GM21447 (cell line): ENCODE results near the gene CNOT8.
"Not testable (repeated sequence)": the region's sequence is repeated elsewhere in the genome, so short reads cannot be mapped to it uniquely, and the experiment has no call there.

Source experiments
- ATAC-seq: cut with Tn5 transposase; IDR thresholded peaks from one replicate; pipeline ENCODE4 v1.9.1; 2021; ENCODE audit not compliant: unreplicated experiment

Gene CNOT8

DNA sequence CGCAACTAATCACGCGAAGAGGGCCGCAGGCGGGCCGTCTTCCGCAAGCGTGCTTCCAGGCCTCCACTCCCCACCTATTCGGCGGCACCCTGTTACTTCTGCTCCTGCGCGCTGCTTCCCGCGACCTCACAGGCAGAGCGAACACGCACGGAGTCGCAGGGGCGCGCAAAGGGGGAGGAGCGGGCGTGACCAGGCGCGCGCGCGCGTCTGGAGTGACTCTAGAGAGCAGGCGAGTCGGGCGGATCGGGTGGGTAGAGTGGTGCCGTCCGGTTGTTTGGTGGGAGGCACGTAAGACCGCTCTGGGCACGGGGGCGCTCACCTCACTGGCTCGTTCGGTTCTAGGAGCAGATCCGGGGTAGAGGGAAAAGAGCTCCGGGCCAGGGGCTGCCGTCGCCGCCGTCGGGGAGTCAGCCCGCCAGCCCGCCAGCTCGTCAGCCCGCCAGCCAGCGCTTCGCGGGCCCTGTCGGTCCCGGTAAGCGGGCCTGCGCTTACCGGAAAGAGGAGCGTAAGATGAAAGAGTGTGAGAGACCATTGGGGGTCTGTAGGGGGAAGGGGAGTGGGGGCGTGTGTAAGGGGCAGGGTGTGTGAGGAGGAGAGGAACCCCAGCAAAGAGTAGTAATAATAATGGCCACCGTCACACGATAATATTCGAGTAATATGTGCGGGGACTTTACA, at the start of gene CNOT8:
Gene CNOT8, plus strand, starts transcription at position 331 of the 675 bp plus-strand sequence. CDS start 4,652 bp downstream, outside the sequence.
- ATAC-seq: peak; percentile 73

DNA sequence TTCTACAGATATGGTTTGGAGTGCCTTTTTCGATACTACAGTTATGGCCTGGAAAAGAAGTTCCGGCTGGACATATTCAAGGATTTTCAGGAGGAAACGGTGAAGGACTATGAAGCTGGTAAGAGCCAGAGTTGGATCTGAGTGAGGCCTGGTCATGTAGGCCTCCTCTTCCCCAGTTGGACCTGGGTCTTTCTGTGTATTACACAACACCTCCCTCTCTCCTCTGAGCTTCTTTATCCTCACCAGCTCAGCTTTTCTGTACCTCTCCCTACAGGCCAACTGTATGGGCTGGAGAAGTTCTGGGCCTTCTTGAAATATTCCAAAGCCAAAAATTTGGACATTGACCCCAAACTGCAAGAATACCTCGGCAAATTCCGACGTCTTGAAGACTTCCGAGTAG, 47.2 kb upstream of the CNOT8 start:
- no peak for ATAC-seq

DNA sequence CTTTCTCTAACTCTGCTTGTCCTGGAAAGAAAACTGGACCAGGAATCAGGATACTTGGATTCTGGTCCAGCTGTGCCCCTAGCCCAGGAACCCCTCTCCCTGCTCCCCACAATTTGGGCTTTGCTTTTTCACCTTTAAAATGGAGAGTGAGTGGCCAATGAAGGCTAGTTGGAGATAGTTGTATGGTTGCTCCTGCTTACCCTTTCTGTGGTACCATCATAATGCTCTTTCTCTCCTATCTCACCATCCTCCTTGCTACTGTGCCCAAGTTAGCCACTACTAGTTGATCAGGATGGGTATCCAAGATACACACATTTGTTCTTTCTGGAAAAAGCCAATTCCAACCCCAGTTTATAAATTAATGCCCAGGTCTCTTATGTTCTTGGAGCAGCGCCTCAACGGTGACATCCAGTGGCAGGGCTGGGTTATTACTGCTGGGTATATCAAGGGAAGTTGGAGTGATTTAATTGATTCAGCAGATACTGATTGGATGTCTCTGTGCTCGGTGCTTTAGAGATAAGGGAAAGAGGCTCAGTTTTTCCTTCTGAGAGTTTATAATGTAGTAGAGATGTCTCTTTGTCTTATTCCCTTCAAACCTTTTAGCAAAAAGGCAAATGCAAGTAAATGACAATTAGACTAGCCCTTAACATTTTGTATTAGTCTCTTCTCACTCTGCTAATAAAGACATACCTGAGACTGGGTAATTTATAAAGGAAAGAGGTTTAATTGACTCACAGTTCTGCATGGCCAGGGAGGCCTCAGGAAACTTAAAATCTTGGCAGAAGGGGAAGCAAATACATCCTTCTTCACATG, 46.6 kb upstream of the CNOT8 start:
- ATAC-seq: peak; percentile 78

DNA sequence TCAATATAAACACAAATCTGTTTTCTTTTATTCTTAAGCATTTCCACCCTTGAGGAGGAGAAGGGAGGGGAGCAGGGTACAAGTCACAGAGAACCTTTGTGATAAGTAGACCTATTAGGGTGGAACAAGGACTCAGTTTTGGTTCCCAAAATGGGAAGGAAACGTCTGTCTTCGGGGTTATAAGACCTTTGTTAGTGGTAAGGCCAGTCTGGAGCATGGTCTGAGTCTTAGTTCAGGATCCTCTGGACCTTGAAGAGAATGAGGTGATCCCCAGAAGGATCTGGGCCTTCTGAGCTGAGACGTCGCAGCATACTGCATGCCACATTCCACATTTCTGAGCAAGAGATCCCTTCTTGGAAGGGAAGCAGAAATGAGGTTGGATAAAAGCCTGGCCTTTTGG, 45.3 kb upstream of the CNOT8 start:
- ATAC-seq: no peak

DNA sequence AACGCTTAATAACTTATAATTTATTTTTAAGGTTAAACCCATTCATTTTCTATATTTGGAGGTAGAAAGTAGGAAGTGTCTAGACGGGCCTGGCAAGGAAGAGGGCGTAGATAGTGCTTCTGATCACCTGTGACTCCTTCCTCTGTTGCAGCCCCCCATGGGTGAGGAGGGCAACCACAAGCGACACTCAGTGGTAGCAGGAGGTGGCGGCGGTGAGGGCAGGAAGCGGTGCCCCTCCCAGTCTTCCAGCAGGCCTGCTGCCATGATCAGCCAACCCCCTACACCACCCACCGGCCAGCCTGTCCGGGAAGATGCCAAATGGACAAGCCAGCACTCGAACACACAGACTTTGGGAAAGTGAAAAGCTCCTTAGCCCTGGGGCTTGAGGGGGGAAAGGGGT, 44.7 kb upstream of the CNOT8 start:
- ATAC-seq: no peak

DNA sequence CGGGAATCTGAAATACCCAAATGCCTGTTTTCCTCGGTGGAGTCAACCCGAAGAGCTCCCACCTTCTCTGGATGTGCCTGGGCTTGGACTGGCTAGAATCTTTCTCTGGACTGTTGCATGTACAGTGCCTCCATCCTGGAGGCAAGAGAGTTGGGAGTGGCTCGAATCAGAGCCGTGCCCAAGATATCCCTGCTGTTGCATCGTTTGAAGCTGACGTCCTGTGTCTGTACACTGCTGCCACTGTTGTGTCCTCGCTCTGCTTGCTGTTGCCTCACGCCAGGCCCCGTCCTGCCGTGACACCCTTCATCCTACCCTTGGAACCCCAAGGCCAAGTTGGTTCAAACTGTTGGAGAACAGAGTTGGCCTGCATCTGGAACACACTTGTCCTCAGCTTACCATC, 43.4 kb upstream of the CNOT8 start:
- ATAC-seq: no peak

DNA sequence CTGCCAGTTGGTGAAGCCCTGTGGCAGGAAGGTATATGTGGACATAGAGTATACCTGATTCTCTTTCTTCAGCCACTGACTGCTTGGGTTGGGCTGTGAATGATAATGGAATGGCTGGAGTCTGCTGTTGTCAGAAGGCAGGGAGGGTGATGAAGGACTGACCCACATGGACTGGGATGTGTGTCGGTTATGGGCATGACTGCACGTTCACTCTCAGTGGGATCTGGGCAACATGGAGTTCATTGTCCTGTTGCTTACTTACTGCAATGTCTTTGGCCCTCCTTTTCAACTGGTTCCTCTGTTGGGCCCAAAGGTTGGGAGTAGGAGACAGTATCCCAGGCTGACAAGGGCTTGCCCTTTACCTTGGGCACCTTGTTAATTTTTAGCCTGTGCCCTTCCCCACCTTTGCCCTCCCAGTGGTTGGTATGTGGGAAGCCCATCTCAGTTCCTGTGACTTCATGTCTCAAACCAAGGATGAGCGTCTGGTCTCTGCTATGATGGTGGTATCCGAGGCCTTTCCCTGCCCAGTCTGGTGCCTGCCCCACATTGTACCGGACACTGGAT, 42.7 kb upstream of the CNOT8 start:
- no peak for ATAC-seq

DNA sequence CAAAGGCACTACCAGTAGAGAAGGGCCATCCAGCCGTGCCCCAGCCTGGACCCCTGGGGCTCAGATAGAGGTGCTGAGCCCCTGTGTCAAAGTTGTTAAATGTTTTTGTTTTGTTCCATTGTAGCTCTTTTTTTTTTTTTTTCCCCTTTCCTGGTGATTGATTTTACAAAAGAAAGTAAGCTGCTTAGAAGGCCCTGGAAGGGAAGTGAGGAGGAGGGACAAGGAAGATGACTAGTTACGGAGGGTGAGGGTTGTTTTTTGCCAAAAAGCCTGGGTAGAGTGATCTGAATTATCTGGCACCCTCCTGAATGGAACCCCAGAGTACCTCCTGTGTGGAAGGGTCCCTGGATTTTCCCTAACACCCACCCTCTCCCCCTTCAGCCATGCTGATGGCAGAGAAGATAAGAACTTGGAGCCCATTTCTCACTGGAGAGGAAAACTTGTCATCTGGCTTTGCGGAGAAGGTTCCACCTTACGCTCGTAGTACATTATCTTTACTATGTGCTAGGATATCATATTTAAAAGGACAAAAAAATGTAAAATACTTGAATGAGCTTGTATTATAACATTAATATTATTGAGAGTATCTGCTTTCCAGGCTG, 41.4 kb upstream of the CNOT8 start:
- ATAC-seq: no peak

DNA sequence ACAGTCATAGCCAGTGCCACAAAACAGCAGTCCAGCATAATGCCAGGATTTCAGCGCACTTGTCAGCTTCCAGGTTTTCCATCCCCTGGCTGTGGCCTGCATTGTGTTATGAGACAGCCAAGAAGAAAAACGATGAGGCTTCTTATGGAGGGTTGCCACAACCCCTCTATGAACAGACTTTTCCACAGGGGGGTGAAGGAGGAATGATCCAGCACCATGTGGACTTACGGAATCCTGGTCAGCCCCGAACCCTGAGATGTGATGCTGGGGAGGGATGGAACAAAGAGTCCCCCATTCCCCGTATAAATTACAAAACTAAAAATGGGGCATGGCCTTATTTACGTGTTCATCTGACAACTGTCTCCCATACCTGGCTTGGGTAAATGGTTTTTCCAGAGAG, 40.6 kb upstream of the CNOT8 start:
- no peak for ATAC-seq

DNA sequence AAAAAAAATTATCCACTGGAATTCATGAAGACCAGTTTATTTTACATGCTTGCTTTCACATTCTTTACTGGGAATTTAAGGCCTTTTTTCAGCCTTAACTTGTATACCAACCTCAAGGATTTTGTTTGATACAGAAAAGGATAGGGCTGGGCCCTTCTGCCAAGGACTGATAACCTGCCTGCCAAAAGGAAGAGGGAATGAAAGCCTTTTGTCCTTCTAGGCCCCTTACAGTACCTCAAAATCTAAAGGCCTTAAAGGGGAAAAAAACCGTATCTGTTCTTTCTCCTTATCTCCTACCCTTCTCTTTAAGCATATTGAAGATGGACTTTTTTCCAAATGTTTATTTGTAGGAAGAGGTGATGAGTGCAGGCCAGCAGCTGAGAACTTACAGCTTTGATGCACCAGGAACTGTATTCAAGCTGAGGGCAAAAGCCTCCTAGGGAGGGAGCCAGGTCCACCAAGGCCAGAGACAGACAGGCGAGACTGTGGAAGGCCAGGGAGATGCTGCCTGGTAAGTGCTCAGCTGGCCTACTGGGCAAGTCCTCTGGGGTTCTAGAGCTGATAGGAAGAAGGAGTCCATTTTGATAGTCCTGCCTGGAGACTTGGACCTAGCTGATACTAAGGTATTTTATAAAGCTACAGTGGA, 39.8 kb upstream of the CNOT8 start:
- no peak for ATAC-seq

DNA sequence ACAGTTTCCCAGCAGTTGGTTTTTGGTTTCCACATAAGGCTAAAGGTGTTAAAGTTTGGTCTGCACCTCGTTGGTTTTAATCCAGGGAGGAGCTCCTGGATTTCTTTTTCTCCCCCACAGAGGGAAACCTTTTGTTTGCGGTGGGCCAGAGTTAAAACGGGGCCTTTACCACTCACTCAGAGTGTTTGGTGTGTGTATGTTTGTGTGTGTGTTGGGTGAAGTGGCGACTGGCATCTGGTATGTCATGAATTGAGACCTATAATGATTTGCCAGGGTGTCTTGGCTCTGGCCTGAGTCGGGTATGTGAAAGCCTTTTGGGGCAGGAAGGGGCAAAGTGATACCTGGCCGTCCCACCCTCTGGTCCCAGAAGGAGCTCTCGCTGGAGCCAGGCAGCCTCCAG, 38.9 kb upstream of the CNOT8 start:
- ATAC-seq: no peak

DNA sequence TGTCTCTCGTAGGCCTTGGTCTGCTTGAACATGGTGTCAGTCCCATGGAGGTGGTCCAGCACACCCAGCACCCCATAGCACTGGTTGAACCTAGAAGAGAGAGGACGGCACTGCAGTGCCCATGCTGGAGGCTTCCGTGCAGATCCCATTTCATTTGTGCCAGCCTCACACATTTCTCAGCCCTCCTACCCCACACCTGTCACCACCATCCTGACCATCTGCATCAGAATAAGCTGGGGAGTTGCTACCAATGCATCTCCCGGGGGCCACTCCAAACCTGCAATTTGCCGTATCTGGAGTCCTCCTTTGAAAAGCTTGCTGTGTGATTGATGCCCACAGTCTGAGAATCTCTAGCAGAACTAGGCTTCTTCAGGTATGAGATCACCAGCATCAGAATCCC, 38.0 kb upstream of the CNOT8 start:
- no peak for ATAC-seq

DNA sequence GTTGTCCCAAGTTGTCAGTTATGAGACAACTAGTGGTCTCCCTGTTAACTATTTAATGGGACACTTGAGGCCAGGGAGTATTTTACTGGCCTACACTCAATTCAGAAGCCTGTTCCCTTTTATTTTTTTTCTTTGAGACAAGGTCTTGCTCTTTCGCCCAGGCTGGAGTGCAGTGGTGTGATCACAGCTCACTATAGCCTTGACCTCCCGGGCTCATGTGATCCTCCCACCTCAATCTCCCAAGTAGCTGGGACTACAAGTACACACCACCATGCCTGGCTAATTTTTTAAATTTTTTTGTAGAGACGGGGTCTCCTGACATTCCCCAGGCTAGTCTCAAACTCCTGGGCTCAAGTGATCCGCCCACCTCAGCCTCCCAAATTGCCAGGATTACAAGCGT, 35.5 kb upstream of the CNOT8 start:
- ATAC-seq: not testable (repeated sequence)

DNA sequence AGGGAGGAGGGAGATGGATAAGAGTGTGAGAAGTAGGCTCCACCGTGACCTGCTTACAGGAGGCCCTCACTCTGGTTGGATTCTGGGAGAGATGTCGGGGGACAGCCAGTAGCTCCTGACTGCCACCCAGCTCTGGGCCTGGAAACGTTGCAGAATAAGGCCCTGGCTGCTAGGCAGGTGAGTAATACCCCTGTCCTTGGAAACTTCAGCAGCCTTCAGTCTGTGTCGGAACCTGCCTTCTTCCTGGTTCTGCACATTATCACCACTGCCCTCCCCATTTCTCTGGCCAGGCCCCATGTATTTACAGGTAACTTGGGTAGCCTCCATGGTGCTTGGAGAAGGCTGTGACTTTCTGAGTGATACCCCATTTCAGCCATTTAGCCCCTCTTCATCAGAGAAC, 34.8 kb upstream of the CNOT8 start:
- ATAC-seq: no peak

DNA sequence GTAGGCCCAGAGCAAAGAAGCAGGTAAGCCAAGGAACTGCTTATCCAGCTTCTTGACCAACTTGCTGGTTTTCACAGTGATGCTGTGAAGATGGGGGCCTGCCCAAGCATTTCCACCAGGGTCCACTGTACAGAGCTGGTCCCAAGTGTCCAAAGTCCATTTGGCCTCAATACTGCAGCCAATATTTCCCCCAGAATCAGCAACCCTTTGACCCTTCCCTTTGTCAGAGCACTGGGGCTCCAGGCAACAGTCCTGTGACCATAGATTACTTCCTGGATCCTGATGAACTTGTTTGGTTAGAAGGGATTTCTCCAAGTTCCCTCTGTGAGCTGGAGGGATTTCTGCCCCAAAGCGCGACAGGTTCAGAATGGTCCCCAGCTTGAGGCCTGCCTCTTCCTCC, 34.4 kb upstream of the CNOT8 start:
- no peak for ATAC-seq

DNA sequence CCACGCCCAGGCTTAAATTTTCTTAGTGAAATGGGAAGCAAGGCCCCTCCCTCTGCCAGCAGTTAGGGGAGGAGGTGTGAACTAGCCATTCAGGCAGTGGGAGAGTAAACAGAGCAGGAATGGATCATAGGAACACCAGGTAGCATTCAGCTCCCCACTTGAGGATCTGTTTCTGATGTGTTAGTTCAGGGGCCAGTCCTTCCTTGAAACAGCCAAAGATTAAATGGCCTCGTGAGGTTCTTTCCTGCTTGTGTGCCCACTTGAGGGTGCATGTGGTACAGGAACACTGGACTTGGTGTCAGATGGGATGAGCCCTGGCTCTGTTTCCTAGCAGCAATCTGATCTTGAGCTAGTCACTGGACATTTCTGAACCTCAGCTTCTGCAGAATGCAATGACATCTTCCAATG, 29.2 kb upstream of the CNOT8 start:
- ATAC-seq: no peak

DNA sequence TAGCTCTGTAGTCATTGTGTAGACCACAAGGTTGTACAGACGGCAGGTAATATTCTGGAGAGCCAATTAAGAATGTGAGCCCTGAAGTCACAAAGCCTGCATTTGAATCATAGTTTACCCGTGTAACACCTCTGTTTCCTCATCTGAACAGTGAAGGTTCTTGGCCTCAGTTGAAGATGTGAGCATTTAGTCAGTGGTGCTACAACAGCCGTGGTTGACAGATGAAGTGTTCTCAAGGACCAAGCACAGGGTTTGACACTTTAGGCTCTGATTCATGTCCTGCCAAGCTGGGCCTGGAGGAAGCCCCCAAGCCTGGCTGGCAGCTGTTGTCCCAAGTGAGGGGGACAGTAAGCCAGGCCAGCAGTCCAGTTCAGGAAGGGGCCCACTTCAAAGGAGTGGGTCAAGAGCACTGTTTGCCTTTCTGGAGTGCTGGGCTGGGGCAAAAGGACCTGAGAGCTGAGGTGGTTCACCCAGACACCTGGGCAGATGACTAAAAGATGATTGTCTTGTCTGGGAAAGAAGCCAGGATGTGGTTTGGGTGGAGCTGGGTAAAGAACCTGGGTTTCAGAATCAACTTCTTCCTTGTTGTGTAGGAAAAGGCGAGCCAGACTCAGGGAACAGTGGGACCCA, 28.7 kb upstream of the CNOT8 start:
- ATAC-seq: no peak

DNA sequence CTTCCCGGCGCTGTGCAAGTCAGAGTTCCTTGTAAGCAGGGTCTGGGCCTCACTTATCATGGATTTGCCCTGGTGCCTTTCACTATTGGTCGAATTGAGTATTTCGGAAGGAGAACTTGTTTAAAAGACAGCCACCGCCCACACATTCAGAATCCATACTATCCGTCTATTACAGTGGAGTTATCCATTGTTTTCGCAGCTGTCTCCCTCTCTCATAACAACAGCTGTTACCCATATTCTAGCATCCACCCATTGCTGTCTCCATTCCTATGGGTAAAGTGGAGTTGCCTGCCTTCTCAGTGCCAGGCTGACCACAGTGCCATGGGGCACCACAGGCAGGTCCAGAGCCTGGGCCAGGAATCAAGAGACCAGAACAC, 28.2 kb upstream of the CNOT8 start:
- ATAC-seq: no peak

DNA sequence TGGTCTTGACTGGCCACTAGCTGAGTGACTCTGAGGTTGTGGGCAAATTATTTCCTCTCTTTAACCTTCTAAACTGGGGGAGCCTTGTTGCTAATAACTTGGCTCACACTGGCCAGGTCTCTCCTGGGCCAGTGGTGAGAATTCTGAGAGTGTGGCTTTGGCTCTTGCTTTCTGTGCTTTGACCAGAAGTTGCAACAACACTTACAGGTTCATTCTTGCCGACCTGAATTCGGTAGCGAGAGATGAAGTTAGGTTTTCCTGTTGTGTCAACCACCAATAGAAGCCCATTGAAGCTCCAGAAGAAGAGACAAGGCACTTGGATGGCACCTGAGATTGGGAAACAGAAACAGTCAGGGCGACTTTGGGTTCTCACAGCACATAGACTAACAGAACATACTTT, 27.8 kb upstream of the CNOT8 start:
- no peak for ATAC-seq

DNA sequence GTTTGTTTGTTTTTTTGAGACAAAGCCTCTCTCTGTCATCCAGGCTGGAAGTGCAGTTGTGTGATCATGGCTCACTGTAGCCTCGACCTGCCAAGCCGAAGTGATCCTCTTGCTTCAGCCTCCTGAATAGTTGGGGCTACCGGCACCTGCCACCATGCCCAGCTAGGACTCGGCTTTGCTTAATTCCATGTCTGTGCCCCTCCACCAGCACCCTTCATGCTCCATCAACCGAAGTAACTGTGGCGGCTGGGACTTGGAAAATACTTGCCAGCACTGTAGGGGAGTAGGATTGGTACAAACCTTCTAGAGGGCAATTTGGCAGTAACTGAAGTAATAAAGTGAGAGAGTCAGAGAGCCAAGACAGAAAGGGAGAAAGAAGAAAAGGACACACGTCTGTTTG, 27.0 kb upstream of the CNOT8 start:
- ATAC-seq: no peak

DNA sequence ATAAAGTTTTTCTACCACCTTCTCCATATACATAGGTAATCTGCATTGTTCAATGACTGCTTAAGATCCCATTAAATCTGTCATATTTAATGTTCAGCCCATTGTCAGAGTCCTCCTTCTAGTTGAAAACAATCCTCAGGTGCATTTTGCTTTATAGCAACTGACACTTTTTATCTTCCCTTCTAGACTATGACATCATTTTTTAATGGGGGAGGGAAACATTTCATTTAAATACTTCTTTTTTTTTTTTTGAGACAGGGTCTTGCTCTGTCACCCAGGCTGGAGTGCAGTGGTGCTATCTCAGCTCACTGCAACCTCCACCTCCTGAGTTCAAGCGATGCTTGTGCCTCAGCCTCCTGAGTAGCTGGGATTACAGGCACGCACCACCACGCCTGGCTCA, 25.6 kb upstream of the CNOT8 start:
- not testable (repeated sequence) for ATAC-seq
